ENCODE data around the gene BRME1.
"Not testable (repeated sequence)": the region's sequence is repeated elsewhere in the genome, so short reads cannot be mapped to it uniquely, and the experiment has no call there.

BRME1 gene

DNA sequence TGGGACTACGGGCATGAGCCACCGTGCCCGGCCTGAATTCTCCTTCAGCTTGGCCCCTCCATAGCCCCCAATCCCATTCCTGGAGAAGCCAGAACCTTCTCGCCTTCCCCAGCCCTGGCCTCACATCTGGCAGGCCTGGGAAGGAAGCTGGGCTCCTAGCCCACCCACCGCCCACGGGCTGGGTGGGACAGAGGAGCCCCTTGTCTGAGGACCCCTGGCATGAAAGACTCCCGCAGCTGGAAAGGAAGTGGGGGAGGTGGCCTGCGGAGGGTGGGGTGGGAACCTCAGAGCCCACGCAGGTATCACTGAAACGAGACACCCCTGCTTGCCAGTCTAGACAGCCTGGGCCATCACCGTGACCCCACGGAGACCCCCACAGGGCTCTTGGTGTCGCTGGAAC lies 36.6 kb downstream of the BRME1 start:
- DNase-seq (ENCODE audit: extremely low read depth in 1 of 2, low read depth in 1 of 2), result no peak

DNA sequence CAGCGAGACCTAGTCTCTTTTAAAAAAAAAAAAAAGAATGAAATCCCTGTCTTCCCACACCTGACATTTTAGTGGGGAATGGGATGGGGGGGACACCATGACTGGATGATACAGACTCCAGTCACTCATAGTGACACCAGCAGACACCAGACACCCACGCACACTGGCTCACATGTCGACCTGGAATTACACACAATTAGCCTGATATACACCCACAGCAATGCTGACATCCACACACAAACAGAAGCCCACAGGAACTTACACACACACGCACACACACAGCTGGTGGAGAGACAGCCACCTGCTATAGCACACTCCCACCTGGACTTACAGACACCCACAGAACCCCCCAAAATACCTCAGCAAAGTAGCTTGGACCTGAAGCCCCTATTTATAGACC lies 37.3 kb downstream of the BRME1 start:
- no peak for DNase-seq (ENCODE audit: extremely low read depth in 1 of 2, low read depth in 1 of 2)

DNA sequence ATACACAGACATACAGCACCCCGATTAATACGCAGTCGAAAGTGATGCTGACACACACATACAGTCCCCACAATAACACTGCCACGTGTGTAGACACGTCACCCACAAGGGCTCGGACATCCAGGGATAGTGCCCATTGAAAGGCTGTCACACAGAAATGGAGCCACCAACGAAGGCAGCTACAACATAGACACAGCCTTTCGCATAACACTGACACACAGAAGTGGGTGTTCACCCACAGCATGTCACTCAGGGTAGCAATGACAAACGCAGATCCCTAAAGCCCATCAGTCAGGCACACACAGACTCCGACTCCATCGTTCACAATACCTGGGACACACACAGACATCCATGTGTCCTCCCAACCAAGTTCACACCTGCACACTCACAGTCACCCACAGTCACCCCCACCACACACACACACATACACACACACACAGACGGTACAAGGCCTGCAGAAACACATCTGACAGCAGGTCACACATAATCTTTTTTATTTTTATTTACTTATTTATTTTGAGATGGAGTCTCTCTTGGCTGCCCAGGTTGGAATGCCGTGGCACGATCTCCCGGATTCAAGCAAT lies 39.4 kb downstream of the BRME1 start:
- no peak for DNase-seq (ENCODE audit: extremely low read depth in 1 of 2, low read depth in 1 of 2)

DNA sequence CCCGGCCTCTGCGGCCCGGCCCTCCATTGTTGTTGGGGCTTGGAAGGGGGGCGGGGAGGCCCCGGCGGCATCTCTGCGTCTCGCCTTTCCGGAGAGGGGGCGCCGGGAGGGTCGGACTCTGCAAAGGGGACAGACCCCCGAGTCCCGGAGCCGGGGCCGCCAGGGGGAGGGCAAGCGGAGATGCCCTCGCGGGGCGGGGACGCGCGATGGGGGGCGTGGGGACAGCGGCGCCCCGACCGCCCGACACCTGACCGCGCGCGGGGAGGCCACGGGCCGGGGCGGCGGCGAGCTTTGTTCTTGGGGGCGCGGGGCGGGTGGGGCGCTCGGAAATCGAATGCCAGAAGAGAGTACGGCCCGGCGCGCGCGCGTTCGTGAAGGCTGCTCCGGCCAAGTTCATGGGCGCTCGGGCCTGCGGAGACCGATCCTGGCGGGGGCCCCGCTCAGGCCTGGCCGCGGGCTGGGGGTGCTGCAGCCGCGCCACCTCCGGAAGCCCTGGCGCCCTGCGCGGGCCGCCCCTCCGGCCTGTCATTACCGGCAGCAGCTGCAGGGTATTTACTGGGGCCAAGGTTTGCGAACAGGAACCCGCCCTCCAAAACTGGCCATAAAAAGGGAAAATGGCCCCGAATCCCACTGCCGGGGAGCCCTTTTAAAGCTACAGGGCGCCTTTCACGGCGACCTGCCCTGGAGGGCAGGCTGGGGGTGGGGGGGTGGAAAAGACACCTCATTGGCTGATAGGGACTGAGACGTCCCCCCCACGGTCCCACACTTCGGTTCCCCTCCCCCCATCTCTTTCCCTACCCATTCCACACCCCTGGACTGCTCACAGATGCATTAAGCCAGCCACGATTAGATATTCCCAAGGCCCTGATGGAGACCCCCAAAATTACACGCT lies 40.1 kb downstream of the BRME1 start:
- DNase-seq (ENCODE audit: extremely low read depth in 1 of 2, low read depth in 1 of 2), result no peak

DNA sequence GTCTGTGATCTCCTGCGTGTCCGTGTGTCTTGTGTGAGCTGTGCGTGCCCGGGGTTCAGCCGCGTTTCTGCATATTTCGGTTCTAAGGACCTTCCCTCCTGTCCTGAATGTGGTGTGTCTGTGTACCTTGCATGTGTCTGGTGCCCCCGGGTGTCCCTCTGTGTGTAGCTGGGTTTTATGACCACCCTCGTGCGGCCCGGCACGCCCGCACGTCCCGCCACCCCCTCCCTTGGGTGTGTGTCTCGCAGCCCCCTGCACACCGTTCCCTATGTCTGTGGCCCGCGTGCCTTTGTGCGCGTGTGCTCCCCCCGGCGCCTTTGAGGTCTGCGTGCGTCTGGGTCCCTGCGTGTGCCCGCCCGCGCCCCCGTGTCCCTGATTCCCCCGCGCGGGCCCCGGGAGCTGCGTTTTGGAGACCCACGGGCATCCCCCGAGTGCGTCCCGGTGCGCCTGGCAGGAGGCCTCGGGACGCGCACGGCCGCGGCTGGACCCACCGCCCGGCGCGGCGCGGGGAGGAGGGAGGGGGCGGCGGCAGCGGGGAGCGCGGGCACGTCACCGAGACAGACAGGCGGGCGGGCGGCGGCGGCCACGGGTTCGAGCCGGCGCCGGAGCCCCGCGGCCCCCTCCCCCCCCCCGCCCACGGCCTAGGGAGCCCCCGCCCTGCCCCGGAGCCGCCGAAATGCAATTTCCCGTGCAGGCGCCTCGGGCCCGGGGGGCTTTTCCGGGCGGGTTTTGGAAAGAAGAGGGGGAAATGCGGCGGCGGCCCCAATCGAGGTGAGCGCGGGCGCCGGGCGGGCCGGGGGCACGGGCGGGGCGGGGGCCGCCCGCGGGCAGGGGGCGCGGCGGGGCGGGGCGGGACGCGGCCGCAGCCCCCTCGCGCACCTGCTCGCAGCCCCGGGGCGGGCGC lies 41.0 kb downstream of the BRME1 start:
- no peak for DNase-seq (ENCODE audit: extremely low read depth in 1 of 2, low read depth in 1 of 2)

DNA sequence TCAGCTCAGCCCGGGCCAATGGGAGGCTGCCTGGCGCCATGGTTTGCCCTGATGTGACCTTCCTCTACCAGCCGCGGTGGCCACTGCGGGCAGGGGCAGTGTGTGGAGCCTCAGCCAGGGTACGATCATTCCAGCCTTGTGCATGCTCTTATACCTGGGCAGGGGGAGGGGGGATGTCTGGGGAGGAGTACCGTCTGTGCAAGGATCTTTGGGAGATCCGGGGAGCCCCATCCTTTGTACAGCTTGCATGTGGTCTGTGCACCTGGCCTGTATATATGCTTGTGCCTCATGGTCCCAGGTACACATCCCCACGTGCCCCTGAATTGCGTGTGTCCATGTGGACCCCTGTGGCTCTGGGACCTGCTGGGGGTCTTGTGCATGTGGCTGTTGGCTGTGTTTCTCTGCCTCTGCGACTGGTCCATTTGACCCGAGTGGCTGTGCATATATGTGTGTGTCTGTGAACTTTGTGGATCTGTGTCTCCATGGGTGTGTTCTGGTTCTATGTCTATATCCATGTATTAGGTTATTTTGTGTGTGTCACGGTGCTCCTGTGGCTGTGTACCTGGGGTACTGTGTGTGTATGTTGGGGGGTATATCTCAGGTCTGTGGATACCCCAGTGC lies 41.8 kb downstream of the BRME1 start:
- DNase-seq (ENCODE audit: extremely low read depth in 1 of 2, low read depth in 1 of 2), result no peak

DNA sequence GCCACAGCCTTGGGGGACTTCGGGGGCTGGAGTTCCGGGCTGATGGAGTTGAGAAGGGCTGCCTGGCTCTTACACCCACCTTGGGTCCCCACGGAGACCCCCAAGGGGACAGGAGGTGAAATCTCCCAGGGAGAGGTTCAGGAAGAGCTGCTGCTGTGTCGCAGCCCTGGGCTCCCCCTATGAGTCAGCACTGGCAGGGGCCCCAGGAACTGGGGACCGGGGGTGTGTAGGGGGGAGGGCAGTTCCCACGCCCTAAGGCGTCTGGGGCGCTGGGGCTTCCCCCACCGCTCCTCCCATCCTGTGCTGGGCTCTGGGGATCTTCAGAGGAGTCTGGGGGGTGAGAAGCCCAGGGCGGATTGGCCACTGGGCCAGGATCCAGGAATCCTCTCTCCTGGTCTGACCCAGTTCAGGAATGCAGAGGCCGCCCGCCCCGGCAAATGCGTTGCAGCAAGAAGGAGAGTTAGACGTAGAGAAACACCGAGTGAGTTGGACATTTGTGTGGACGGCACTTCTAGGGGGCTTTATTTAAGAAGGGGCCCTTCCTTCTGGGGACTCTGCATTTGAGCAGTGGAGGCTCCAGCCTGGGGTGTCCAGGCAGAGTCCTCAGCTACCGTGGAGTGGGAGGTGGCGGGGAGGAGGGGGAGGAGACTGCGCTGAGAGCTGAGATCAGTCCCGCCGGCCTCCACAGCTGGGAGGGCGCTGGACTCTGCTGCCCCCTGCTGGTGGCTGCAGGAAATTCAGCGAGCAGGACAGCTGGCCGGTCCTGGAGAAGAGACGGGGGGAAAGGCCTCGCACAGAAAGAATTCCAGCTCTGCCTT lies 44.0 kb downstream of the BRME1 start:
- DNase-seq (ENCODE audit: extremely low read depth in 1 of 2, low read depth in 1 of 2), result peak in 1 of 2 donors; percentile 81

DNA sequence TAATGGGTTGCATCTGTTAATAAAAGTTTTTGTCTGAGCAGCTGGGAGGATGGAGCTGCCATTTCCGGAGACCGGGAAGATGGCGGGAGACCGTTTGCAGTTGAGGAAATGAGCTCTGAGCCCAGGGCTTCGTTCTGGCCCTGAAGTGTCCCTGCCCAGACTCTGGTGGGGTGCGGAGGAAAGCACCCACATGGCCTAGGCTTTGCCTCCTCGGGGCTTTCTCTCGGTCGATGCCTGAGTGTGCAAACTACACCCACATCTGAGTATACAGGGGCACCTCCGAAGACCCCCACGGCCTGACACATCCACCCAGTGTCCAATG lies 44.6 kb downstream of the BRME1 start:
- DNase-seq (ENCODE audit: extremely low read depth in 1 of 2, low read depth in 1 of 2), result no peak

DNA sequence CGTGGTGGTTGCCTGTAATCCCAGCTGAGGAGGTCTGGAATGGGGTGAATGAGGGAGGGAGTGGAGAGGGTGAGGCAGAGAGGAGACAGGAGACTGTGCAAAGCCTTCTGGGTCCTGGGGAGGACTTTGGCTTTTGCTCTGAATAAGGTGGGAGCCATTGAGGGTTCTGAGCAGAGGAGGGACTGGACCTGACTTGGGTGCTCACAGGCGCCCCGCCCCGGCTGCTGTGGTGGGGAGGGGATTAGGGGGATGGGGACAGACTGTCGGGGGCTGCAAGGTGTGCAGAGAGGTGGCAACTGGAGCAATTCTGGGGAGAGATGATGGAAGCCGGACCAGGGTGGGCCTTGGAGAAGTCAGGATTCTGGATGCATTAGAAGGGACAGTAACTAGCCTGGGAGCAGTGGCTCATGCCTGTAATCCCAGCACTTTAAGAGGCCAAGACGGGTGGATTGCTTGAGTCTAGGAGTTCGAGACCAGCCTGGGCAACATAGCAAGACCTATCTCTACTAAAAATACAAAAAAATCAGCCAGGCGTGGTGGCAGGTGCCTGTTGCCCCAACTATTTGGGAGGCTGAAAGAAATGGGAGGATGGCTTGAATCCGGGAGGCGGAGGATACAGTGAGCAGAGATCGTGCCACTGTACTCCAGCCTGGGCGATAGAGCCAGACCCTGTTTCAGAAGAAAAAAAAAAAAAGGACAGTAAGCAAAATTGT lies 45.1 kb downstream of the BRME1 start:
- no peak for DNase-seq (ENCODE audit: extremely low read depth in 1 of 2, low read depth in 1 of 2)

DNA sequence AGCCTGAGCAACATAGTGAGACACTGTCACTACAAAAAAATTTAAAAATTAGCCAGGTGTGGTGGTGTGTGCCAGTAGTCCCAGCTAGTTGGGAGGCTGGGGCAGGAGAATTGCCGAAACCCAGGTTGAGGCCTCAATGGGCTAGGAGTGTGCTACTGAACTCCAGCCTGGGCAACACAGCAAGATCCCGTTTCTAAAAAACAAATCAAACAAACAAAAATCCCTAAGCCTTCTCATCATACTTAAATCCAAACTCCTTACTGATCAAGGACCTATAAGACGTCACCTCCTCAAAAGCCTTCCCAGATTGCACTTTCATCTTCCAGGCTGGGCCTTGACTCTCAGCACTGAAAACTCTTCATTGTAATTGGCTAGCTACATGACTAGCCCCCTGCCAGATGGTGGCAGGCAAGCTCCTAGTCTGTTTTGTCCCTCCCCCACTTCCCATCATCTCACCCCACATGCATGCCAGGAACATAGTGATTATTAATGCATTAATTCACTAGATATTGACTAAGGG lies 46.5 kb downstream of the BRME1 start:
- no peak for DNase-seq (ENCODE audit: extremely low read depth in 1 of 2, low read depth in 1 of 2)

DNA sequence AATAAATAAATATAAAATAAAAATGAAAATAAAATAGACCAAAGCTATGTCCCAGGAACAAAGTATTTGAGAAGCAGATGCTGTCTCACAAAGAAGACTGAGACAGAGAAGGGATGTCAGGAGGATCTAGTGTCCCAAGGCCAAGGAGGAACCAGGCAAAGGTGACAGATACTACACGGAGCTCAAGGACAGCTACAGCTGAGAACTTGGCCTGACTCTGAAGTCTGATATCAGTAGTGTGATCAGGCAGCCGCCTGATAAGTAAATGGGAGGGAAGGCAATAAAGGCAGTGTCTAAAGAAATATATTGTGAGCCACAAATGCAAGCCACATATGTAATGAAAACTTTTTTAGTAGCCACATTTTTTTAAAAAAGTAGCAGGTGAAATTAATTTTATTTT lies 49.4 kb downstream of the BRME1 start:
- no peak for DNase-seq (ENCODE audit: extremely low read depth in 1 of 2, low read depth in 1 of 2)

DNA sequence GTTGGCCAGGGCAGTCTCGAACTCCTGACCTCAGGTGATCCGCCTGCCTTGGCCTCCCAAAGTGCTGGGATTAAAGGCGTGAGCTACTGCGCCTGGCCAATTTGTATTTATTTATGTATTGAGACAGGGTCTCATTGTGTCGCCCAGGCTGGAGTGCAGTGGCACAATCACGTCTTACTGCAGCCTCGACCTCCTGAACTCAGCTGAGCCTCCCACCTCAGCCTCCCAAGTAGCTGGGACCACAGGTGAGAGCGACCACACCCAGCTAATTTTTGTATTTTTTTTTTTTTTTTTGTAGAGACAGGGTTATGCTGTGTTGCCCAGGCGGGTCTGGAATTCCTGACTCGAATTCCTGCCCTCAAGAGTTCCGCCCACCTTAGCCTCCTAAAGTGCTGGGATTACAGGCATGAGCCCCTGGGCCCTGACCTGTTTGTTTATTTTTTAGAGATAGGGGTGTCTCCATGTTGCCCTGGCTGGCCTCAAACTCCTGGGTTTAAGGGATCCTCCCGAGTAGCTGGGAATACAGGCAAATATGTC lies 53.7 kb downstream of the BRME1 start:
- not testable (repeated sequence) for DNase-seq (ENCODE audit: extremely low read depth in 1 of 2, low read depth in 1 of 2)

DNA sequence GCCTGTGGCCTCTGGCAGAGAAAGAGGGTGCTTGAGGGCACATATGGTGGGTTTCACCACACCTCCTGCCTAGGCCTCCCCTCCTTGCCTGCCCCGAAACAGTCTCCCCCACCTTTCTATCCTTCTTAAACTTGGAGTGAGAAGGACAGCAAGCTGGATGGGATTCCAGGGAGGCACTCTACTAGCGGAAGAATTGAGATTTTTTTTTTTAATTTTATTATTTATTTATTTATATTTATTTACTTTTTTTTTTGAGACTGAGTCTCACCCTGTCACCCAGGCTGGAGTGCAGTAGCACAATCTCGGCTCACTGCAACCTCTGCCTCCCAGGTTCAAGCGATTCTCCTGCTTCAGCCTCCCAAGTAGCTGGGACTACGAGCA lies 54.2 kb downstream of the BRME1 start:
- not testable (repeated sequence) for DNase-seq (ENCODE audit: extremely low read depth in 1 of 2, low read depth in 1 of 2)

DNA sequence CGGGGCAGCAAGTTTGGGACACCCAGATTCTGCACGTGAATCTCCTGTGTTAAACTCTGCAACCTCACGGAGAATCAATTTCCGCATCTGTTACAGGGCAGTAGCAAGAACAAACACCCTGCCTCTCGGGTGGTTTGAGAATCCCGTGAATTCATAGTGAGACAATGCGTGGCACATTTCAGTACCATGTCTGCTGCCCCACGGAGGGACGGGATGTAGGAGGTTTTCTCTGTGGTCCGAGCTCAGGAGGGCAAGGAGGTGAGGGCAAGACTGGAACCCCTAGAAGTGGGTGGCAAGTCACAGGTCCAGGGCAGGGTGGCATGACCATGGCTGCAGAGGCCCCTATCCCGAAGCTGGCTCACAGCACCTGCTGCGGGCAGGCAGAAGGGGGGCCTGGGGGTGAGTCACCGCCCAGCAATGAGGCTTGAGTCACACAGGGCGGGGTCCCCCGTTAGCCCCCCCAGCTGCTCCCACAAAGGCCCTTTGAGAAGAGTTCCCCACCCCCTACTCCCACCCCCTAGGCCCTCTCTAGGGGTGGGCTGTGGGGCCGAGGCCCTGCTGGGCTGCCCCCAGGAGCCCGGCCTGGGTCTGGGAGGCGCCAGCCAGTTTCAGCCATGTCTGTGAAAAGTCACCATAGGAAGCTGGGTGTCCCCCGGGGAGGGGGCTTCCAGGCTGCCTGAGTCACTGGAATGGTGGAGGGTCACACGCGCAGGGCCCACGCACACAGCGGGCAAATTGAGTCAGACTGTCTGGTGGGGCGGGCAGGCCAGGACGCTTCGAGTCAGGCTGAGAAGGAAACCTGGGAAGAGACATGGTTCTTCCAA lies 54.8 kb downstream of the BRME1 start:
- peak in 1 of 2 donors; percentile 62 for DNase-seq (ENCODE audit: extremely low read depth in 1 of 2, low read depth in 1 of 2)

DNA sequence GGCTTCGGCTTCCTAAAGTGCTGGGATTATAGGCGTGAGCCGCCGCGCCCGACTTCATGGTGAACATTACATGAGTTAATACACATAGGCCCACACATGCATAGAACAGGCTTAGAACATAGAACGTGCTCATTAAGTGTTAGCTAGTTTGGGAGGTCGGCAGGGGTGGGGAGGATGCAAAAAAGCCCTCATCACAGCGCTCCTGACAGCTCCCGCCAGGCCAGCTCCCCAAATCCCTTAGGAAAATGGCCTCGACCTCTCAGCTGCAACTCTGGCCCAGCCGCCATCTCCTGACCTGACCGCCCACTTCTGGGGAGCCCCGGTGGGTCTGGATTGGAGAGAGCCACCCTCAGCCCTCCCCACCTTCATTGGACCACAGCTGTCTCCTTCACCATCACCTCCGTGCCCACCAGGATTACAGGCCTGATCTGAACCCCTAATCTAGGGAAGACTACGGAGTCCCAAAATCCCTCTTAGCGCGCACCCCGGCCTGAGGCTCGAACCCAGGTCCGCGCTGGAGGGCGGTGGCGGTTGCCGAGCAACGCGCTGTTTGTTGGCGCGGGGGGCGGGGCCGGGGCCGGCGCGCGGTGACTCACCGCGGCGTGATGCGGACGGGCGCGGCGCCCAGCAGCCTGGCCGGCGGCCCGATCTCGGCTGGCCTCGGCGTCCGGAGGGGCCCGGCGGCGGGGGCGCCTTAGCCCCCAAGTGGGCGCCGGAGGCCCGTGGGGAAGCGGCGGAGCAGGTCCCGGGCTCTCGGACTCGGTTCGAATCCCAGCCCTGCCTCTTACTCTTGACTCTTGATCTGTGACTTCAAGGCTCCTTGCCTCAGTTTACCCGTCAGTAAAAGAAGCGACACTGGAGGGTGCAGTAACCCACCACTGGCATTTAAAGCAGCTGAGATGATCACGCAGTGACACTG lies 55.7 kb downstream of the BRME1 start:
- no peak for DNase-seq (ENCODE audit: extremely low read depth in 1 of 2, low read depth in 1 of 2)

DNA sequence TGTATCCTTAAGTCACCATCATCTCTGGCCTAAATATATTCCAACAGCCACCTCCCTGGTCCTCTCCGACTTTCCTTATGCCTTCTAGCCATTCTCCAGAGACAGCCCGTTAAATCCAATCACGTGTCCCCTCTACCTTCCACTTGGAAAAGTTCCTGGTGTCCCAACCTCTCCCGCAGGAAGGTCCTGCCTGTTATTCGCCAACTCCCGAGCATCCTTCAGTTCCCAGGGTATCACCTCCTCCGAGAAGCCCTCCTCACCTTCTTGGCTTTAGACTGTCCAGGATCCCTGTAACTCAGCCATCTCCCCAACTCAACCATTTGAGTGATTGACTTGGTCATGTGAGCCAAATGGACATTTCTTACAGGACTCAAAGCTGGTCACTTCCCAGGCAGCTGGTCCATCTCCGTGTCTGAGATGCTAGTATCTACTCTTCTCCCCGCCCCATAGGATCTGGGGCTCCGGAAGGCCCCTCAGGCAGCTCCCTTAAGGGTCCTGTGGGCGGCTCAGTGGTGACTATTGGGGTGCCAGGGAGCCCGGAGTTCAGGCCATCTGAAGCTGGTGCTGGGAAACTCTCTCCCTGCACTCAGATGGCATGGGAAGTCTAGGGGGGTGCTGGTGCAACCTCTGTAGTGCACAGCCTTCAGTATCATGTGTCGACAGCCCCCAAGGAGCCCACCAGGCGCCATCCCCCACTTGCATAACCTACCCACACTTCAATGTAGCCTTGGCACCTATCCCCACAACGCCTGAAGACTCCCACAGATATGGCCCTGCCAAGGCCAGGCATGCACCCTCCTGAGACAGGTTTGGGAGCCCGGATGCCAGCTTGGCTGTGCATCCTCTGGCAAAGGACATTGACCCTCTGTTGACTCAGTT lies 56.9 kb downstream of the BRME1 start:
- no peak for DNase-seq (ENCODE audit: extremely low read depth in 1 of 2, low read depth in 1 of 2)

DNA sequence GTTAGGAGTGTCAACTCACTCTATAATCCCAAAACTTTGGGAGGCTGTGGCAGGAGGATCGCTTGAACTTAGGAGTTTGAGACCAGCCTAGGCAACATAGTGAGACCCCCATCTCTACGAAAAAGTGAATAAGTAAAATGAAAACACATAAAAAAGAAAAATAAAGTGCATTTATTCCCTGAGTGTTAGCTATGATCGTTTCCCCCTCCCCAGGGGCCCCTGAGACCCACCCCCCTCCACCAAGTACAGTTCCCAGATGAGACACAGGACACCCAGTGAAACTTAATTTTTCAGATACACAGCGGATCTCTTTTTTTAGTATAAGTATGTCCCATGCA lies 57.6 kb downstream of the BRME1 start:
- no peak for DNase-seq (ENCODE audit: extremely low read depth in 1 of 2, low read depth in 1 of 2)

Measured in activated CD8-positive, alpha-beta memory T cell treated with anti-CD3 and anti-CD28 coated beads for 1 hour (primary cell).